Measurements from ENCODE around the gene CD46. TPM values are rescaled to one million over a fixed set of nuclear protein-coding genes. Genes with fewer than 3 reads are reported as not detected.
"Not testable (repeated sequence)": the region's sequence is repeated elsewhere in the genome, so short reads cannot be mapped to it uniquely, and the experiment has no call there.

The CD46 gene
- total RNA-seq, 1 donor from 2014 or later, result 96.2 TPM

GRCh38 chr1:207750631-207751305 lies 1.1 kb upstream of the CD46 start:
- ATAC-seq (no peak), DNase-seq (ENCODE audit: low spot score) (no peak)

GRCh38 chr1:207751463-207751789 lies 428 bp upstream of the CD46 start:
- ATAC-seq, result peak; percentile 2
- DNase-seq (ENCODE audit: low spot score), result not testable (repeated sequence)

- ATAC-seq (peak; percentile 79), DNase-seq (ENCODE audit: low spot score) (peak; percentile 87)
Measured at GRCh38 chr1:207752456-207752998, 673 bp downstream of the CD46 start.

- ATAC-seq, result no peak
- DNase-seq (ENCODE audit: low spot score), result no peak
Measured at GRCh38 chr1:207753611-207754010, 1.8 kb downstream of the CD46 start.

- DNase-seq (ENCODE audit: low spot score) (no peak), ATAC-seq (no peak)
Measured at GRCh38 chr1:207754011-207754410, 2.2 kb downstream of the CD46 start.

GRCh38 chr1:207754974-207755700 lies 3.3 kb downstream of the CD46 start:
- DNase-seq (ENCODE audit: low spot score), result no peak

GRCh38 chr1:207755846-207756693 lies 4.2 kb downstream of the CD46 start:
- DNase-seq (ENCODE audit: low spot score) (no peak), ATAC-seq (no peak)

More at GRCh38 chr1:207754974-207755700, 3.3 kb downstream of the CD46 start:
- no peak for ATAC-seq

GRCh38 chr1:207762622-207763021 lies 10.8 kb downstream of the CD46 start:
- ATAC-seq (no peak), DNase-seq (ENCODE audit: low spot score) (no peak)

GRCh38 chr1:207763091-207763490 lies 11.2 kb downstream of the CD46 start:
- DNase-seq (ENCODE audit: low spot score) (no peak), ATAC-seq (no peak)

GRCh38 chr1:207763972-207764371 lies 12.1 kb downstream of the CD46 start:
- ATAC-seq (no peak), DNase-seq (ENCODE audit: low spot score) (no peak)

GRCh38 chr1:207766569-207766968 lies 14.7 kb downstream of the CD46 start:
- no peak for DNase-seq (ENCODE audit: low spot score)
- ATAC-seq, result no peak

GRCh38 chr1:207770514-207770913 lies 18.7 kb downstream of the CD46 start:
- not testable (repeated sequence) for DNase-seq (ENCODE audit: low spot score); ATAC-seq

- not testable (repeated sequence) for ATAC-seq; DNase-seq (ENCODE audit: low spot score)
Measured at GRCh38 chr1:207776045-207776444, 24.2 kb downstream of the CD46 start.

- not testable (repeated sequence) for DNase-seq (ENCODE audit: low spot score); ATAC-seq
Measured at GRCh38 chr1:207777412-207777811, 25.6 kb downstream of the CD46 start.

- DNase-seq (ENCODE audit: low spot score) (no peak), ATAC-seq (no peak)
Measured at GRCh38 chr1:207779008-207779407, 27.2 kb downstream of the CD46 start.

GRCh38 chr1:207781312-207781711 lies 29.5 kb downstream of the CD46 start:
- ATAC-seq (no peak), DNase-seq (ENCODE audit: low spot score) (no peak)

- DNase-seq (ENCODE audit: low spot score), result no peak
- ATAC-seq, result no peak
Measured at GRCh38 chr1:207787776-207788175, 35.9 kb downstream of the CD46 start.

GRCh38 chr1:207789386-207789785 lies 37.5 kb downstream of the CD46 start:
- ATAC-seq, result no peak
- DNase-seq (ENCODE audit: low spot score), result no peak

- no peak for DNase-seq (ENCODE audit: low spot score)
- ATAC-seq, result no peak
Measured at GRCh38 chr1:207789792-207790787, 38.2 kb downstream of the CD46 start.

- no peak for DNase-seq (ENCODE audit: low spot score)
- ATAC-seq, result peak; percentile 77
Measured at GRCh38 chr1:207791290-207791689, 39.4 kb downstream of the CD46 start.

All from left lobe of liver (tissue), 2 donors.